Naive thymus-derived CD8-positive, alpha-beta T cell (primary cell): ENCODE data around the gene THAP11. TPM values are rescaled to one million over a fixed set of nuclear protein-coding genes. Genes with fewer than 3 reads are reported as not detected.

Source experiments
- ATAC-seq, 2 donors: fragments of 150-1000 bp; cut with Tn5 transposase in 1 of 2; sonication (Bioruptor Pico), chemical (Tn5 transposase) in 1 of 2; 1 replicate in 1 of 2; 2 replicates in 1 of 2; pipeline ENCODE4 v1.10.0; 2021; ENCODE audit warnings: mild to moderate bottlenecking in 2 of 2, moderate library complexity in 2 of 2
- POLR2A ChIA-PET: fragments of 350-600 bp; sonication (Branson Sonifier 250); formaldehyde crosslinking; loops from one replicate; lab custom pipeline; 2021; ENCODE audit warnings: antibody characterized with exemption; lab: Charles Lee
- DNase-seq, 10 donors: peaks; one replicate each; pipeline versions ENCODE4 v3.0.0 to v3.0.0-alpha.2; 2020 to 2022
- H3K27ac Mint-ChIP-seq, 10 donors: one replicate each; pipeline ENCODE4 v1.8.0; 2020 to 2022; ENCODE audit warnings: mild to moderate bottlenecking in 10 of 10, mixed read lengths in 10 of 10, moderate library complexity in 4 of 10, inconsistent platforms in 1 of 10
- H3K27me3 Mint-ChIP-seq, 5 donors: one replicate each; pipeline ENCODE4 v1.8.0; 2021 to 2022; ENCODE audit warnings: mixed read lengths in 5 of 5
- H3K36me3 Mint-ChIP-seq, 3 donors: one replicate each; pipeline ENCODE4 v1.8.0; 2020 to 2022; ENCODE audit warnings: mixed read lengths in 3 of 3, mild to moderate bottlenecking in 2 of 3, inconsistent platforms in 1 of 3
- H3K4me1 Mint-ChIP-seq, 4 donors: one replicate each; pipeline ENCODE4 v1.8.0; 2021 to 2022; ENCODE audit warnings: mixed read lengths in 4 of 4
- H3K4me3 Mint-ChIP-seq, 10 donors: one replicate each; pipeline ENCODE4 v1.8.0; 2020 to 2022; ENCODE audit warnings: mild to moderate bottlenecking in 10 of 10, mixed read lengths in 10 of 10, moderate library complexity in 6 of 10, inconsistent platforms in 1 of 10
- H3K9me3 Mint-ChIP-seq, 9 donors: one replicate each; pipeline ENCODE4 v1.8.0; 2020 to 2022; ENCODE audit warnings: mixed read lengths in 9 of 9, mild to moderate bottlenecking in 3 of 9, inconsistent platforms in 1 of 9, moderate library complexity in 1 of 9
- polyA plus RNA-seq, 3 donors: library from polyadenylated mRNA; unstranded; fragments of 300-500 nt; fragmentation: Illumina TruSeq; gene quantifications; one replicate each; pipeline ENCODE4 v1.2.3, GENCODE V29; 2021
- total RNA-seq, 8 experiments: library from RNA in 2 of 8; stranded (reverse) in 2 of 8; gene quantifications; one replicate each; pipeline ENCODE4 v1.2.3 and lab custom pipeline; 2021 to 2026

THAP11 gene
- total and polyA plus RNA-seq, 5 experiments from 2014 or later = 63.8 to 158 (median 132) TPM

DNA sequence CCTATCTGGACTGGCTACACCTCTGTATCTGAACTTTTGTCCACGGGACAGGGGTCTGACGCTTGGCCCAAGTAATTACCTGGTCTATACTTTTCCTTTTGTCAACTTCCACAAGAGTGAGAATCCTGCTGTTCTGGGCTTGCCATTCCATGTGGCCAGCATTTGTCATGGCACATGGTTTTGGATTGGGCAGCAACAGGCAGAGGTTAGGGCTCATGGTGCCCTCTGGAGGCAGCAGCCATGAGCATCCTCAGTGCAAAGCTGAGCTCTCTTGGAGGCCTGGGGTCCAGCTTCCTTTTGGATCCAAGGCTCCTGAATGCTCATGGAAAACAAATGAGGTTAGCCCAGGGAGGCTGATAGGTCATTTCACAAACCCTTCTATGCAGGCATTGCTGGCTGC is 23.2 kb downstream of the THAP11 start:
- DNase-seq = peak in 1 of 10 donors; percentile 23
- Mint-ChIP-seq H3K27me3 (no peaks in the 10 kb centered on the region), H3K9me3 (no peaks in the 10 kb centered on the region), H3K27ac (peak overlapping the region in 1 of 10 donors; percentile 81), H3K36me3 (peaks cover 0 to 49% (median 0%) of the 10 kb centered on the region in 3 donors), H3K4me3 (no peak overlapping the region), H3K4me1 (peaks cover 2 to 16% (median 7%) of the 10 kb centered on the region in 4 donors)
- POLR2A ChIA-PET = interaction anchor here (0.6 to 0.7 kb wide), 2 partner anchors 113 to 119 kb away, joined by 3 read pairs; no protein-coding TSS in a partner anchor
- ATAC-seq = peak in 1 of 2 donors; percentile 72

DNA sequence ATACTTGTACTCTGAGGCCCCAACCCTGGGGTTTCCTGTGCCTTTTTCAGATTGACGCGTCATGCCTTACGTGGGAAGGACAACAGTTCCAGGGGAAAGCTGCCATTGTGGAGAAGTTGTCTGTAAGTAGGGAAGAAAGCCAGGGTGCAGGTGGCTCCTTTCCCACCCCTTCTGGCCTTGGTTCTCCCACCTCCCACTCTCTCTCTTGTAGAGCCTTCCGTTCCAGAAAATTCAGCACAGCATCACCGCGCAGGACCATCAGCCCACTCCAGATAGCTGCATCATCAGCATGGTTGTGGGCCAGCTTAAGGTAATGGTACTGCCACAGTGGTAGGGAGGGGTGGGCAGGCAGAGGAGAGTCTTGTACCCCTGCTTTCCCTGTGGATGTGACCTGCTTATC is 26.2 kb downstream of the THAP11 start:
- peaks cover 0 to 51% (median 6%) of the 10 kb centered on the region in 3 donors for H3K36me3 Mint-ChIP-seq
- ATAC-seq = no peak
- peaks cover 2 to 13% (median 6%) of the 10 kb centered on the region in 4 donors for H3K4me1 Mint-ChIP-seq
- no peak overlapping the region for H3K27ac Mint-ChIP-seq
- no peaks in the 10 kb centered on the region for H3K27me3 Mint-ChIP-seq
- POLR2A ChIA-PET = interaction anchor here (0.5 kb wide), 1 partner anchor 1989 kb away, joined by 4 read pairs; no protein-coding TSS in a partner anchor
- no peaks in the 10 kb centered on the region for H3K9me3 Mint-ChIP-seq
- no peak for DNase-seq
- H3K4me3 Mint-ChIP-seq = no peak overlapping the region

- DNase-seq (no peak), ATAC-seq (no peak)
- POLR2A ChIA-PET = interaction anchor here (0.6 to 1.4 kb wide), 2 partner anchors 26 to 47 kb away, joined by 3 read pairs; no protein-coding TSS in a partner anchor
- peak overlapping the region in 1 of 10 donors; percentile 52 for H3K27ac Mint-ChIP-seq
- H3K36me3 Mint-ChIP-seq = peaks cover 0 to 51% (median 6%) of the 10 kb centered on the region in 3 donors
- H3K9me3 Mint-ChIP-seq = no peaks in the 10 kb centered on the region
- peaks cover 9 to 25% (median 18%) of the 10 kb centered on the region in 4 donors for H3K4me1 Mint-ChIP-seq
- H3K27me3 Mint-ChIP-seq = no peaks in the 10 kb centered on the region
- no peak overlapping the region for H3K4me3 Mint-ChIP-seq
Measured at GRCh38 chr16:67869653-67870052, 27.5 kb downstream of the THAP11 start.

DNA sequence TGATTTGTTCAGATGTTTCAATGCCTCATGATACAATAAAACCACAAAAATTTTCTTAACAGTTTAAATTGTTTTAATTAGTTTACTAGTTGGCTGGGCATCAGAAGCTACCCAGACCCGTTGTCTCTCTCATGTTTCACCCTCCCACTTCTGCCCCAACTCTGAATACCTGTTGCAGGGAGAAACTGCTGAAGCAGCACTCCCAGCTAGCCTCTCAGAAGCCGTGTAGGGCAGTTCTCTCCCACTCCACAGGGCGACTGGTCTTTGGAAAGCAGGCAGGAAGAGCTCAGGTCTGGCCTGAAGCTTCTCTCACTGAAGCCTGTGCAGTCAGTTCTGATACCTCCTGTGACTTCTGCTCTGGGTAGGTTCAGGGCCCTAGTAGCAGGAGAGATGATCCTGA is 29.1 kb downstream of the THAP11 start:
- POLR2A ChIA-PET = interaction anchor here (0.9 to 1.7 kb wide), 4 partner anchors 15 to 65 kb away, joined by 3 to 16 read pairs (median 4); partner anchors contain the start of gene PSMB10
- DNase-seq (no peak), ATAC-seq (no peak)
- Mint-ChIP-seq H3K4me3 (peak overlapping the region in 3 of 10 donors; percentile 2 to 27 (median 18)), H3K9me3 (no peaks in the 10 kb centered on the region), H3K36me3 (peaks cover 0 to 40% (median 6%) of the 10 kb centered on the region in 3 donors), H3K27ac (peak overlapping the region in 6 of 10 donors; percentile 19 to 93 (median 59)), H3K4me1 (peaks cover 20 to 39% (median 32%) of the 10 kb centered on the region in 4 donors), H3K27me3 (no peaks in the 10 kb centered on the region)

GRCh38 chr16:67872131-67872630 is 30.1 kb downstream of the THAP11 start:
- peaks cover 0 to 39% (median 6%) of the 10 kb centered on the region in 3 donors for H3K36me3 Mint-ChIP-seq
- no peak for ATAC-seq
- H3K4me1 Mint-ChIP-seq = peaks cover 20 to 39% (median 33%) of the 10 kb centered on the region in 4 donors

GRCh38 chr16:67872631-67873434 is 30.7 kb downstream of the THAP11 start, which contains the start of gene EDC4:
EDC4 (plus strand) TSS chr16:67873052; CDS start chr16:67873262, 210 bp downstream.
- Mint-ChIP-seq H3K4me1 (peaks cover 20 to 39% (median 33%) of the 10 kb centered on the region in 4 donors), H3K36me3 (peaks cover 0 to 42% (median 6%) of the 10 kb centered on the region in 3 donors), H3K27ac (peak within 1 kb of the TSS; percentile 70 to 95 (median 94)), H3K4me3 (peak within 1 kb of the TSS; percentile 87 to 95 (median 90)), H3K27me3 (no peaks in the 10 kb centered on the region), H3K9me3 (no peaks in the 10 kb centered on the region)
- ATAC-seq (peak; percentile 92 to 96), DNase-seq (peak; percentile 74 to 91 (median 86))
- POLR2A ChIA-PET = interaction anchor here (0.5 to 2.6 kb wide), 20 partner anchors 10 to 845 kb away, joined by 3 to 15 read pairs (median 4); partner anchors contain the start of genes CTCF, NFATC3, NRN1L and PSKH1

More at GRCh38 chr16:67872131-67872630, 30.1 kb downstream of the THAP11 start:
- Mint-ChIP-seq H3K9me3 (no peaks in the 10 kb centered on the region), H3K27ac (peak overlapping the region; percentile 70 to 95 (median 92)), H3K4me3 (peak overlapping the region; percentile 75 to 95 (median 90)), H3K27me3 (no peaks in the 10 kb centered on the region)
- POLR2A ChIA-PET = interaction anchor here (0.6 to 2.6 kb wide), 5 partner anchors 14 to 353 kb away, joined by 3 to 16 read pairs (median 4); partner anchors contain the start of genes PSKH1 and PSMB10
- DNase-seq = no peak

- DNase-seq (no peak), ATAC-seq (no peak)
- Mint-ChIP-seq H3K4me3 (peak overlapping the region; percentile 87 to 95 (median 90)), H3K27me3 (no peaks in the 10 kb centered on the region), H3K27ac (peak overlapping the region; percentile 70 to 95 (median 94)), H3K4me1 (peaks cover 20 to 39% (median 33%) of the 10 kb centered on the region in 4 donors), H3K36me3 (peaks cover 0 to 44% (median 8%) of the 10 kb centered on the region in 3 donors), H3K9me3 (no peaks in the 10 kb centered on the region)
- POLR2A ChIA-PET = interaction anchor here (0.5 to 2.6 kb wide), 21 partner anchors 10 to 845 kb away, joined by 3 to 15 read pairs (median 4); partner anchors contain the start of genes CTCF, NFATC3, NRN1L and PSKH1
Measured at GRCh38 chr16:67873435-67874370, 31.6 kb downstream of the THAP11 start.

GRCh38 chr16:67874372-67874771 is 32.3 kb downstream of the THAP11 start:
- no peak for ATAC-seq
- Mint-ChIP-seq H3K4me3 (peak overlapping the region; percentile 87 to 95 (median 90)), H3K27ac (peak overlapping the region; percentile 70 to 95 (median 94)), H3K9me3 (no peaks in the 10 kb centered on the region), H3K36me3 (peaks cover 0 to 47% (median 8%) of the 10 kb centered on the region in 3 donors), H3K4me1 (peaks cover 20 to 39% (median 33%) of the 10 kb centered on the region in 4 donors), H3K27me3 (no peaks in the 10 kb centered on the region)
- no peak for DNase-seq
- POLR2A ChIA-PET = interaction anchor here (0.5 to 2.6 kb wide), 4 partner anchors 9 to 293 kb away, joined by 4 to 9 read pairs (median 8); partner anchors contain the start of genes NRN1L and PSKH1

DNA sequence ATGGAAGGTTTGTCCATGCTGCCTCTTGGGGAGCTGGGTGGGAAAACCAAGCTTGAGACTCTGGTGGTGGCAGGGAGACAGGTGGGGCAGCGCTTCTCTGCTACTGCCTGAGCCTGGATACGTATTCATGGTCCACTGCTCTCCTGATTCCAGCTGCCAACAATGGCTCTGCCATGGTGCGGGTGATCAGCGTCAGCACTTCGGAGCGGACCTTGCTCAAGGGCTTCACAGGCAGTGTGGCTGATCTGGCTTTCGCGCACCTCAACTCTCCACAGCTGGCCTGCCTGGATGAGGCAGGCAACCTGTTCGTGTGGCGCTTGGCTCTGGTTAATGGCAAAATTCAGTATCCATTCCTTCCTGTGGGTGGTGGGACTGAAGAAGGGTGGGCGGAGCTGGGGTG is 34.9 kb downstream of the THAP11 start:
- Mint-ChIP-seq H3K27me3 (no peaks in the 10 kb centered on the region), H3K36me3 (peaks cover 0 to 53% (median 7%) of the 10 kb centered on the region in 3 donors), H3K4me3 (no peak overlapping the region), H3K4me1 (peaks cover 20 to 39% (median 32%) of the 10 kb centered on the region in 4 donors), H3K27ac (peak overlapping the region in 1 of 10 donors; percentile 17), H3K9me3 (no peaks in the 10 kb centered on the region)
- POLR2A ChIA-PET = interaction anchor here (1.7 kb wide), 1 partner anchor 34 kb away, joined by 4 read pairs; no protein-coding TSS in a partner anchor
- no peak for ATAC-seq
- DNase-seq = no peak

DNA sequence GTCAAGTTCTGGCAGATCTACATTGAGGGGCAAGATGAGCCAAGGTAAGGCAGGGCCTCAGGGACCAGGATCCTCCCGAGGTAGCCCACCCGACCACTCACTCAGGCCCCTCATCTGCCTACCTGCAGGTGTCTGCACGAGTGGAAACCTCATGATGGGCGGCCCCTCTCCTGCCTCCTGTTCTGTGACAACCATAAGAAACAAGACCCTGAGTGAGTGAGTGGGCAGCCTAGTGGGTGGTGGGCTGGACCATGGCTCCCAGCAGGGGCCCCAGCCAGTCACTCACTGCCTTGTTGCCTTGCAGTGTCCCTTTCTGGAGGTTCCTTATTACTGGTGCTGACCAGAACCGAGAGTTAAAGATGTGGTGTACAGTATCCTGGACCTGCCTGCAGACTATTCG is 36.1 kb downstream of the THAP11 start:
- DNase-seq (no peak), ATAC-seq (no peak)
- no peaks in the 10 kb centered on the region for H3K9me3 Mint-ChIP-seq
- peaks cover 0 to 58% (median 8%) of the 10 kb centered on the region in 3 donors for H3K36me3 Mint-ChIP-seq
- H3K4me1 Mint-ChIP-seq = peaks cover 20 to 32% (median 29%) of the 10 kb centered on the region in 4 donors
- no peak overlapping the region for H3K27ac Mint-ChIP-seq
- POLR2A ChIA-PET = interaction anchor here (0.9 to 1.7 kb wide), 2 partner anchors 35 to 58 kb away, joined by 3 to 4 read pairs; no protein-coding TSS in a partner anchor
- no peak overlapping the region for H3K4me3 Mint-ChIP-seq
- H3K27me3 Mint-ChIP-seq = no peaks in the 10 kb centered on the region

DNA sequence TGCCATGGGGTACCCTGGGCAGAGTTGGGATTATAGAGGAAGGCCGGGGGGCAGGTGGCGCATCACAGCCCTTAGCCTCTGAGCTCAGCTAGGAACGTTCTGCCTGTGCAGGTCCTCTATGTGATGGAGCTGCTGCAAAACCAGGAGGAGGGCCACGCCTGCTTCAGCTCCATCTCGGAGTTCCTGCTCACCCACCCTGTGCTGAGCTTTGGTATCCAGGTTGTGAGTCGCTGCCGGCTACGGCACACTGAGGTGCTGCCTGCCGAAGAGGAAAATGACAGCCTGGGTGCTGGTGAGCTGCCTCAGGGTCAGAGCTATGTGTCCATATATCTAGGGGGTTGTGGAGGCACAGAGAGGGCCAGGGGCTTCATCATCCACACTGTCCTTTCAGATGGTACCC is 36.7 kb downstream of the THAP11 start:
- Mint-ChIP-seq H3K9me3 (no peaks in the 10 kb centered on the region), H3K27me3 (no peaks in the 10 kb centered on the region), H3K27ac (peak overlapping the region in 2 of 10 donors; percentile 66 to 77), H3K4me1 (peaks cover 22 to 31% (median 27%) of the 10 kb centered on the region in 4 donors), H3K4me3 (no peak overlapping the region), H3K36me3 (peaks cover 0 to 65% (median 14%) of the 10 kb centered on the region in 3 donors)
- POLR2A ChIA-PET = interaction anchor here (0.5 kb wide), 1 partner anchor 39 kb away, joined by 4 read pairs; no protein-coding TSS in a partner anchor
- ATAC-seq (no peak), DNase-seq (no peak)
